ENCODE results near the gene GPSM3. TPM values are rescaled to one million over a fixed set of nuclear protein-coding genes. Genes with fewer than 3 reads are reported as not detected.

GPSM3 gene
- total and polyA plus RNA-seq, 2 of the 13 experiments (the other 11 are each of a cell fraction or from before 2014, with no cell fraction given): 0.18 to 6.2 TPM

DNA sequence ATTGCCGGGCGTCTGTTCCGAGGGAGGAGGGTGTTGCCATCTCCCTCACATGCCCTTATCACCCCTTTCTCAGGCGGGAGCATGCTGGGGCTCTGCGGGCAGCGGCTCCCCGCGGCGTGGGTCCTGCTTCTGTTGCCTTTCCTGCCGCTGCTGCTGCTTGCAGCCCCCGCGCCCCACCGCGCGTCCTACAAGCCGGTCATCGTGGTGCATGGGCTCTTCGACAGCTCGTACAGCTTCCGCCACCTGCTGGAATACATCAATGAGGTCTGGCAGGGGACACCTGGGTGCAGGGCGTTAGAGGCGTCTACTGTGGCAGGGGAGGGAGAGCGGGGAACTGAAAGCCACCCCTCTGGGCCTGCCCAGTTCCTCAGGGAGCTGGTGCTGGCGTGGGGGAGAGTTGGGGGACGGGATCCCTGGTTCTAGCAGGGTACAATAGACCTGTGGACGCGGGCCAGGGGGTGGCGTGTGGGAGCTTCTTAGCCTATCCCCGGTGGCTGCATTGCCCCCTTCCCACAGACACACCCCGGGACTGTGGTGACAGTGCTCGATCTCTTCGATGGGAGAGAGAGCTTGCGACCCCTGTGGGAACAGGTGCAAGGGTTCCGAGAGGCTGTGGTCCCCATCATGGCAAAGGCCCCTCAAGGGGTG, 37.8 kb downstream of the GPSM3 start (continued):
- TF ChIP-seq IRF1 (CRISPR knock-in tag; IDR thresholded peaks at IDR 0.05; ENCODE audit: low read depth) (no peak), FOSL1 (CRISPR knock-in tag; IDR thresholded peaks at IDR 0.05; ENCODE audit: borderline replicate concordance) (no peak), GFI1 (CRISPR knock-in tag; IDR thresholded peaks at IDR 0.05; ENCODE audit: borderline replicate concordance) (no peak), ZNF350 (CRISPR knock-in tag; IDR thresholded peaks at IDR 0.05; ENCODE audit: borderline replicate concordance, low read depth) (peak; percentile 71; the same call in 1 of the 2 replicates), ZNF720 (CRISPR knock-in tag; IDR thresholded peaks at IDR 0.05) (no peak; the same call in 1 of the 2 replicates), ZNF777 (CRISPR knock-in tag; IDR thresholded peaks at IDR 0.05) (peak; percentile 92), ZNF816 (CRISPR knock-in tag; IDR thresholded peaks at IDR 0.05; ENCODE audit: borderline replicate concordance) (no peak), KIAA2018 (CRISPR knock-in tag; IDR thresholded peaks at IDR 0.05; ENCODE audit: borderline replicate concordance) (no peak), HOXA5 (CRISPR knock-in tag; IDR thresholded peaks at IDR 0.05) (no peak), KLF6 (CRISPR knock-in tag; IDR thresholded peaks at IDR 0.05) (no peak), ATM (IDR thresholded peaks at IDR 0.05; ENCODE audit: borderline replicate concordance) (no peak), ZNF773 (CRISPR knock-in tag; IDR thresholded peaks at IDR 0.05; ENCODE audit: borderline replicate concordance) (no peak)
- TF ChIP-seq, protein P1, sequence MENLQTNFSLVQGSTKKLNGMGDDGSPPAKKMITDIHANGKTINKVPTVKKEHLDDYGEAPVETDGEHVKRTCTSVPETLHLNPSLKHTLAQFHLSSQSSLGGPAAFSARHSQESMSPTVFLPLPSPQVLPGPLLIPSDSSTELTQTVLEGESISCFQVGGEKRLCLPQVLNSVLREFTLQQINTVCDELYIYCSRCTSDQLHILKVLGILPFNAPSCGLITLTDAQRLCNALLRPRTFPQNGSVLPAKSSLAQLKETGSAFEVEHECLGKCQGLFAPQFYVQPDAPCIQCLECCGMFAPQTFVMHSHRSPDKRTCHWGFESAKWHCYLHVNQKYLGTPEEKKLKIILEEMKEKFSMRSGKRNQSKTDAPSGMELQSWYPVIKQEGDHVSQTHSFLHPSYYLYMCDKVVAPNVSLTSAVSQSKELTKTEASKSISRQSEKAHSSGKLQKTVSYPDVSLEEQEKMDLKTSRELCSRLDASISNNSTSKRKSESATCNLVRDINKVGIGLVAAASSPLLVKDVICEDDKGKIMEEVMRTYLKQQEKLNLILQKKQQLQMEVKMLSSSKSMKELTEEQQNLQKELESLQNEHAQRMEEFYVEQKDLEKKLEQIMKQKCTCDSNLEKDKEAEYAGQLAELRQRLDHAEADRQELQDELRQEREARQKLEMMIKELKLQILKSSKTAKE (CRISPR knock-in tag; IDR thresholded peaks at IDR 0.05; ENCODE audit: borderline replicate concordance): peak; percentile 57; the same call in 1 of the 2 replicates
- TF ChIP-seq, protein P2, sequence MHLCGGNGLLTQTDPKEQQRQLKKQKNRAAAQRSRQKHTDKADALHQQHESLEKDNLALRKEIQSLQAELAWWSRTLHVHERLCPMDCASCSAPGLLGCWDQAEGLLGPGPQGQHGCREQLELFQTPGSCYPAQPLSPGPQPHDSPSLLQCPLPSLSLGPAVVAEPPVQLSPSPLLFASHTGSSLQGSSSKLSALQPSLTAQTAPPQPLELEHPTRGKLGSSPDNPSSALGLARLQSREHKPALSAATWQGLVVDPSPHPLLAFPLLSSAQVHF (CRISPR knock-in tag; IDR thresholded peaks at IDR 0.05): peak; percentile 18; the same call in 1 of the 2 replicates
- TF ChIP-seq, protein P3, sequence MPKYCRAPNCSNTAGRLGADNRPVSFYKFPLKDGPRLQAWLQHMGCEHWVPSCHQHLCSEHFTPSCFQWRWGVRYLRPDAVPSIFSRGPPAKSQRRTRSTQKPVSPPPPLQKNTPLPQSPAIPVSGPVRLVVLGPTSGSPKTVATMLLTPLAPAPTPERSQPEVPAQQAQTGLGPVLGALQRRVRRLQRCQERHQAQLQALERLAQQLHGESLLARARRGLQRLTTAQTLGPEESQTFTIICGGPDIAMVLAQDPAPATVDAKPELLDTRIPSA (CRISPR knock-in tag; IDR thresholded peaks at IDR 0.05; ENCODE audit: borderline replicate concordance): no peak
